Measurements from ENCODE around the gene SEC23B. TPM values are rescaled to one million over a fixed set of nuclear protein-coding genes. Genes with fewer than 3 reads are reported as not detected.

SEC23B gene
- total and polyA plus RNA-seq, 2 of the 8 experiments (the other 6 are each of a cell fraction or from before 2014, with no cell fraction given), result 53.3 to 62.8 TPM

DNA sequence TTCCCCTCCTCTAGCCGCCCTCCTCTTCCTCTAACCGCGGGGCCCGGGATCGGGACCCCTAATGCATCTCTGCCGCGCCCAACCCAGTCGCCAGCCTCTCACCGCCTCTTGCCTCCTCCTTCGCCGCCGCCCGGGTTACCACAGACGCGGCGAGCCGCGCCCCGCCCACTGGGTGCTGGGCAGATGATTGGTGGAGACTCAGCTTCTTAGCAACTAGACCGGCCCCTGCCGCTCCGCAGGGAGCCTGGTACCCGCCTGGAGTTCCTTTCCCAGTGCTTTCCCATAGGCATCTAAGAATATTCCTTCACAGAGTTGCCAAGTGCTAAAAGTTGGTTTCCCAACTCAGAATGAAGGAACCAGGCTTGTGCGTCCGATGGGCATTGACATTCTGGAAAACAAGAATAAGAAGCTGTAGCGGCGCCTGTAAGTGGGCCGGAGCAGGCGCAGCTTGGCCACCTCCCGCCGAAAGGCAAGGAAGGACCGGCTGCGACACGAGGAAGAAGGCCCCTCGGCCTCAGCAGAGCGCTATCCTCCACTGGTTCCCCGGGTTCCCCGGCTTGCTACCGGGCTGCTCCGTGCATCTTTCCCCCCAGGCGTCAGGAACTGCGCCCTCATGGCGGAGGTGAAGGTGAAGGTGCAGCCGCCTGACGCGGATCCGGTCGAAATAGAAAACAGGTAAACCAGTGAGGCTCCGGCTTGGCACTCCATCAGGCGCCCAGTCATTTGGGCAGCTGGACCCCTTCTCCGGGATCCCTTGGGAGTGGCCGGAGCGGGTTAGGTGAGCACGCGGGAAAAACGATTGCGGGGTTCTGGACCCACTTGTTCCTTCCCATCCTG, 40.6 kb upstream of the SEC23B start, which contains the start of the genes DZANK1 and POLR3F:
TSS of gene DZANK1 (minus strand) at position 137 of the 837 bp plus-strand sequence. CDS start 1,672 bp downstream, outside the sequence.
TSS of gene POLR3F (plus strand) at position 497 of the 837 bp plus-strand sequence. CDS start at position 614, 117 bp downstream.
- H3K4me2 ChIP-seq (ENCODE audit: insufficient read depth in 1 of 2, low read depth in 2 of 2, low read length in 2 of 2), result peak within 1 kb of the TSS; percentile 77 to 93
- FAIRE-seq, result peak; percentile 48
- H4K20me1 ChIP-seq (replicated peaks in 1 of 2; ENCODE audit: control insufficient read depth in 1 of 2, insufficient read depth in 2 of 2, low read length in 2 of 2), result no peaks in the 10 kb centered on the region
- no peaks in the 10 kb centered on the region; the same call in 1 of the 2 replicates for H3K79me1 ChIP-seq (ENCODE audit: low read depth, low read length)
- 0 out of 2 replicates have a peak, but pooled peaks cover 4% of the 10 kb centered on the region for H3K23me2 ChIP-seq (ENCODE audit: low read depth, low read length)
- peaks cover 0 to 4% (median 2%) of the 10 kb centered on the region in 4 experiments; a peak in 3 of 8 replicates for H3K36me3 ChIP-seq (ENCODE audit: control insufficient read depth in 2 of 4, insufficient read depth in 4 of 4, low read length in 3 of 4)
- H3K23ac ChIP-seq (ENCODE audit: insufficient read length), result no peak within 1 kb of the TSS
- peak within 1 kb of the TSS; percentile 73 to 97 (median 91) for H3K4me3 ChIP-seq (ENCODE audit: extremely low read depth in 1 of 4, insufficient read depth in 2 of 4, low read depth in 3 of 4, low read length in 4 of 4)
- no peak within 1 kb of the TSS for H2BK20ac ChIP-seq (ENCODE audit: low read length)
- WGBS, 2 experiments (ENCODE audit: extremely low coverage in 1 of 2, insufficient coverage in 1 of 2, insufficient read length in 1 of 2, insufficient replicate concordance in 2 of 2, low coverage in 1 of 2, low lambda C conversion rate in 2 of 2, missing lambda C conversion rate in 1 of 2), result 1% methylated on average over 57 of the region's 57 CpGs; no CpG with 5 or more reads in 1 of the 2 experiments
- no peak within 1 kb of the TSS for H3K4ac ChIP-seq (replicated peaks; ENCODE audit: insufficient read length, low read depth, low read length)
- no peaks in the 10 kb centered on the region for H3K27me3 ChIP-seq (replicated peaks in 1 of 4; ENCODE audit: control insufficient read depth in 3 of 4, extremely low read depth in 1 of 4, insufficient read depth in 3 of 4, low read length in 3 of 4)
- H4K5ac ChIP-seq (ENCODE audit: insufficient read length, low read depth, low read length), result peak within 1 kb of the TSS; percentile 91
- ChIA-PET POLR2A (ENCODE audit: partially characterized antibody) (interaction anchor here (0.7 to 2.6 kb wide), 19 partner anchors 10 to 179 kb away, joined by 3 to 14 read pairs (median 3); partner anchors contain the start of genes RBBP9, SEC23B, SMIM26 and ZNF133), CTCF (ENCODE audit: partially characterized antibody) (interaction anchor here (0.9 to 1.1 kb wide), 2 partner anchors 30 to 32 kb away, joined by 3 read pairs; partner anchors contain the start of gene RBBP9)
- H2BK120ac ChIP-seq (replicated peaks; ENCODE audit: low read depth, low read length), result no peak within 1 kb of the TSS
- peak within 1 kb of the TSS; percentile 93; the same call in 1 of the 2 replicates for H2BK15ac ChIP-seq (ENCODE audit: low read length)
- peak within 1 kb of the TSS; percentile 96; the same call in 1 of the 2 replicates for H4K8ac ChIP-seq (ENCODE audit: extremely low read depth, insufficient read depth, low read length)
- peak within 1 kb of the TSS; percentile 93 for H3K56ac ChIP-seq (replicated peaks; ENCODE audit: insufficient read length, low read depth, low read length)
- H2BK5ac ChIP-seq (ENCODE audit: low read depth, low read length), result peak within 1 kb of the TSS; percentile 99
- no peak within 1 kb of the TSS for H2AK5ac ChIP-seq (ENCODE audit: low read depth, low read length)
- peak within 1 kb of the TSS; percentile 91 for H3K27ac ChIP-seq (ENCODE audit: low read depth, low read length)
- H4K91ac ChIP-seq (replicated peaks; ENCODE audit: insufficient read length, low read length), result peak within 1 kb of the TSS; percentile 81
- H3K9me3 ChIP-seq (ENCODE audit: insufficient read depth in 2 of 2, low read depth in 1 of 2, low read length in 1 of 2), result no peaks in the 10 kb centered on the region
- peak within 1 kb of the TSS; percentile 89; the same call in 1 of the 2 replicates for H2BK12ac ChIP-seq (ENCODE audit: low read depth, low read length)
- peaks cover 3 to 28% of the 10 kb centered on the region in 2 experiments; a peak in 3 of 4 replicates for H3K79me2 ChIP-seq (ENCODE audit: control insufficient read depth in 1 of 2, insufficient read depth in 2 of 2, low read length in 2 of 2)
- H3K4me1 ChIP-seq (replicated peaks in 1 of 4; ENCODE audit: control insufficient read depth in 3 of 4, insufficient read depth in 4 of 4, low read length in 3 of 4), result no peaks in the 10 kb centered on the region; a peak in 2 of 7 replicates
- DNase-seq (ENCODE audit: low read depth in 1 of 2, low spot score in 2 of 2), result peak; percentile 89 to 99
- H3K14ac ChIP-seq (ENCODE audit: insufficient read length), result no peak within 1 kb of the TSS
- H2AFZ ChIP-seq (ENCODE audit: low read length), result peak within 1 kb of the TSS; percentile 84
- peak within 1 kb of the TSS; percentile 86 to 97 (median 90) for H3K9ac ChIP-seq (replicated peaks in 1 of 4; ENCODE audit: extremely low read depth in 1 of 4, low read depth in 3 of 4, low read length in 3 of 4)
- peak within 1 kb of the TSS; percentile 96; the same call in 1 of the 2 replicates for H3K18ac ChIP-seq (ENCODE audit: extremely low read depth, low read length)
- TF ChIP-seq SP1 (IDR thresholded peaks at IDR 0.05; ENCODE audit: low read depth, low read length) (peak; percentile 70; the same call in 1 of the 2 replicates), BRCA1 (IDR thresholded peaks at IDR 0.05; ENCODE audit: low read depth, low read length) (no peak), KDM4A (IDR thresholded peaks at IDR 0.05; ENCODE audit: low read depth, low read length, severe bottlenecking) (peak; percentile 100), CTBP2 (IDR thresholded peaks at IDR 0.05; ENCODE audit: borderline replicate concordance, insufficient read depth, insufficient read length, low read length) (no peak), CBX8 (IDR thresholded peaks at IDR 0.05; ENCODE audit: borderline replicate concordance, low read depth, low read length) (no peak), CEBPB (IDR thresholded peaks at IDR 0.05; ENCODE audit: low read depth, low read length) (no peak), PHF8 (conservative IDR thresholded peaks at IDR 0.05; ENCODE audit: low read depth, low read length) (peak; percentile 95), KDM5A (IDR thresholded peaks at IDR 0.05; ENCODE audit: low read length) (peak; percentile 99), BCL11A (IDR thresholded peaks at IDR 0.05; ENCODE audit: low read depth in 2 of 2, low read length in 2 of 2) (no peak)

Measured in H1 (cell line).